GM06990 (cell line): Measurements from ENCODE around the gene MAD1L1.

Source experiments
- DNase-seq: peaks from one replicate; pipeline ENCODE4 v3.0.0-alpha.2; 2011; ENCODE audit not compliant: insufficient read length; ENCODE audit errors: extremely low read depth
- H3K27me3 ChIP-seq: replicated peaks from 2 replicates; pipeline ENCODE4 v1.6.0; 2011; ENCODE audit warnings: low read length; ENCODE audit not compliant: control insufficient read depth, insufficient read depth
- H3K36me3 ChIP-seq: 2 replicates; pipeline ENCODE4 v1.5.1; 2011; ENCODE audit warnings: low read length; ENCODE audit not compliant: control insufficient read depth, insufficient read depth
- H3K4me3 ChIP-seq: replicated peaks from 2 replicates; pipeline ENCODE4 v1.5.1; 2011; ENCODE audit warnings: low read depth, mild to moderate bottlenecking, control low read depth, low read length
- TF ChIP-seq, protein P1 (sequence below): IDR thresholded peaks from 2 replicates; pipeline ENCODE4 v1.5.1; 2011; ENCODE audit warnings: low read length, control low read depth, mild to moderate bottlenecking, inconsistent platforms; ENCODE audit not compliant: insufficient read depth, poor library complexity, severe bottlenecking

The MAD1L1 gene

DNA sequence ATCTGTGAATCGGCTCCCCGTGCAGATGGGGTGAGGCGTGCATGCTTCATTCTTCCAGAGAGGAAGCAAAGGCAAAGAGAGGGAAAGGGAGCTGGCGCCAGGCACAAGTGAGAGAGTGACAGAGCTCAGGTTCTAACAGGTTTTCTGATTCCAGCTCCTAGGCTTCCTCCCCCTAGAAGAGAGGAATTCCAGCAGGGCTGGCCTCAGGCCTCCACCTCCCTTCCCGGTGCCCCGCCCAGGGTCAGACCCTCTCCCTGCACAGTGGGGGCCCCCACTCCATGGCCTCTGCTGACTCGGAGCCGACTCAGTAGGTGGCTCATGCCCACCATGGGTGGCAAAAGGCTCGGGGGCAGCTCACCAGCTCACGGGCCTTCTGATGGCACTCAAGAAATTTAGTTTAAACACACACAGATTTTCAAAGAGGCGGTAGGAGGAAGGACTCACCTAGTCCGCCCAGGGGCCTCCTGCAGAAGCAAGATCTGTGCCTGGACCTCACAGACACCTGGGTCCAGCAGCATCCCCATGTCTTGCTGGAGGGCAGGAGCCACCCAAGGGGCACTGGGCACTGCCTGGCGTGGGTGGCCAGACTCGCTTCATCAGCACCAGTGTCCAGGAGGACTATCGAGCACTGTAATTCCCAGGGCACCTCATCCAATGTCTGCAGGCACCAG is 183.5 kb downstream of the MAD1L1 start:
- no peaks in the 10 kb centered on the region for H3K27me3 ChIP-seq
- TF ChIP-seq, protein P1, sequence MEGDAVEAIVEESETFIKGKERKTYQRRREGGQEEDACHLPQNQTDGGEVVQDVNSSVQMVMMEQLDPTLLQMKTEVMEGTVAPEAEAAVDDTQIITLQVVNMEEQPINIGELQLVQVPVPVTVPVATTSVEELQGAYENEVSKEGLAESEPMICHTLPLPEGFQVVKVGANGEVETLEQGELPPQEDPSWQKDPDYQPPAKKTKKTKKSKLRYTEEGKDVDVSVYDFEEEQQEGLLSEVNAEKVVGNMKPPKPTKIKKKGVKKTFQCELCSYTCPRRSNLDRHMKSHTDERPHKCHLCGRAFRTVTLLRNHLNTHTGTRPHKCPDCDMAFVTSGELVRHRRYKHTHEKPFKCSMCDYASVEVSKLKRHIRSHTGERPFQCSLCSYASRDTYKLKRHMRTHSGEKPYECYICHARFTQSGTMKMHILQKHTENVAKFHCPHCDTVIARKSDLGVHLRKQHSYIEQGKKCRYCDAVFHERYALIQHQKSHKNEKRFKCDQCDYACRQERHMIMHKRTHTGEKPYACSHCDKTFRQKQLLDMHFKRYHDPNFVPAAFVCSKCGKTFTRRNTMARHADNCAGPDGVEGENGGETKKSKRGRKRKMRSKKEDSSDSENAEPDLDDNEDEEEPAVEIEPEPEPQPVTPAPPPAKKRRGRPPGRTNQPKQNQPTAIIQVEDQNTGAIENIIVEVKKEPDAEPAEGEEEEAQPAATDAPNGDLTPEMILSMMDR, result no peak
- H3K4me3 ChIP-seq, result no peak overlapping the region
- DNase-seq, result no peak
- H3K36me3 ChIP-seq, result no peaks in the 10 kb centered on the region; the same call in none of the 2 replicates

DNA sequence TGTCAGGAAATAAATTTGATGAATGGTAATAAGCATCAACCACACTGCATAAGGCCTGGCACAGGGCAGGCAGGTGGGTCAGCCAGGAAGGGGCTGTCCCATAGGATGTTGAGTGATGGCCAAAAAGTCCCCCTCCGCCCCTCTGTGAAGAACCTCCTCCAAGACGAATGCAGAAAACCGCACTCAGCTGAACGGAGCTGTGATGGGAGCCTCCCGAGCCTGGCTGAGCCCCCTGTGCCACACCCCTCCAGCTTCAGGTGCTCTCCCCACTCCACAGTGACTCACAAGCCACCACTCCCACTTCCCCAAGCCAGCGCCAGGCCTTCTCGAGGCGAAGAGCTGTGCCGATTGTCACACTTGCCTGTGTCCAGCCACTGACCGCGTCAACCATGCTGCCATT is 184.2 kb downstream of the MAD1L1 start:
- no peak for DNase-seq

DNA sequence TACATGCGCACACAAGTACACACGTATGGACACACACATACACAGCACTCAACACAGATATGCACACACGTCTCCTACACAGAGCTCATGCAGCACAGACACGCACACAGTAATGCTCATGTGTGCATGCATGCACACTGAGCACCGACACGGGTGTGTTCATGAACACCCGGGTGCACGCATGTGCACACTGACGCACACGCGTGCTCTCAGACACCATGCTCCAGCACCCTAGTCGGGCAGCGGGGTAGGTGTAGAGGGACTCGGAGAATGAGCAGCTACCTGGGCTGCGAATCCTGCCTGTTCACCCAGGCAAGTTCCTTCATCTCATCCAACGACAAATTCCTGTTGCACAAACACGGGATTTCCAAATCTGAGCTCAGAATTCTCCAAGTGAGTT is 184.7 kb downstream of the MAD1L1 start:
- no peak for DNase-seq
- Histone ChIP-seq H3K36me3 (peaks cover 2% of the 10 kb centered on the region), H3K27me3 (no peaks in the 10 kb centered on the region), H3K4me3 (no peak overlapping the region)
- TF ChIP-seq, protein P1, result no peak

More for the DNA sequence above, 184.2 kb downstream of the MAD1L1 start:
- Histone ChIP-seq H3K4me3 (no peak overlapping the region), H3K27me3 (no peaks in the 10 kb centered on the region), H3K36me3 (peaks cover 2% of the 10 kb centered on the region)
- TF ChIP-seq, protein P1, result no peak

DNA sequence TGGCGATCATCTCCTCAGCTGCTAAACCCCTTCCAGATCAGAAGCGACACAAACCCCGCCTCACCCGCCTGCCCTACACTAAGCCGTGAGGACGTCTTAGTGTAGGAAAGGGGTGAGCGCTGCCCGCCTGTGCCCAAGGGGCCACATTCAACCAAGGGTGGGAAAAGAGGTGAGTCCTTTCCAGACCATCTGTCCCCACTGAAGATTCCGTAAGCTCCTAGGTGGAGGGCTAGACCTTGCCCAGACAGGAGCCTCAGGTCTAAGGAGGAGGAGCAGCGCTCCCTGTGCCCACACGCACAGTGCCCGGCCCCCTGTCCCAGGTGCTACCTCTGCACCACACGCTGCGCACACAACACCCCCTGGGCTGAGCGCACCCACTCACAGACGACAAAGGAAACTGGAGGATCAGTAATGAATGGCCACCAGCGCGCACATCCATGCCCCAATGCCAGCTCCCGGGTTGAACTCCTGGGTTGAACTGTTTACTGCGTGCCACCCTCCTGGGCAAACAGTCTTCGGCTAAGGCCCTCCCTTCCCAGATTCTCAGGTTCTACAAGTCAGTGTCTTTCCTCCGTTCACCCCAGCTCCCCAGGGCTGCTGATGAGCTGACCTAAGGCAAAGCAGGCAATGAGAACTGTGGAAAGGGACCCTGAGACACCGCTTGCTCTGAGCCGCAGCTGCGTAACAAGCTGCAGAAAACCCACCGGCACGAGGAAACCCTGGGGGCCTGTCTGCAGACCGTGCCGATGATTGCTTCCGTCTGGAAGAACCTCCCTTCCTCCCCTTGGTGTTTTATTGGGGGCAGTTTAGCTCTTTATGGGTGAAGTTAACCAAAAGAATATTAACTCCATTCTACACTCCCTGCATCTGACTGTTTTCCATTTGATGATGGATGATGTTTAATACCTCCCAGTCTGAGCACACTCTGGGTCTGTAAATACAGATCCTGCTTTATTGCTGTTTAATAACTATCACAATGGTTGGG is 185.9 kb downstream of the MAD1L1 start:
- Histone ChIP-seq H3K4me3 (no peak overlapping the region), H3K27me3 (no peaks in the 10 kb centered on the region), H3K36me3 (peaks cover 3% of the 10 kb centered on the region)
- TF ChIP-seq, protein P1, result no peak
- no peak for DNase-seq

DNA sequence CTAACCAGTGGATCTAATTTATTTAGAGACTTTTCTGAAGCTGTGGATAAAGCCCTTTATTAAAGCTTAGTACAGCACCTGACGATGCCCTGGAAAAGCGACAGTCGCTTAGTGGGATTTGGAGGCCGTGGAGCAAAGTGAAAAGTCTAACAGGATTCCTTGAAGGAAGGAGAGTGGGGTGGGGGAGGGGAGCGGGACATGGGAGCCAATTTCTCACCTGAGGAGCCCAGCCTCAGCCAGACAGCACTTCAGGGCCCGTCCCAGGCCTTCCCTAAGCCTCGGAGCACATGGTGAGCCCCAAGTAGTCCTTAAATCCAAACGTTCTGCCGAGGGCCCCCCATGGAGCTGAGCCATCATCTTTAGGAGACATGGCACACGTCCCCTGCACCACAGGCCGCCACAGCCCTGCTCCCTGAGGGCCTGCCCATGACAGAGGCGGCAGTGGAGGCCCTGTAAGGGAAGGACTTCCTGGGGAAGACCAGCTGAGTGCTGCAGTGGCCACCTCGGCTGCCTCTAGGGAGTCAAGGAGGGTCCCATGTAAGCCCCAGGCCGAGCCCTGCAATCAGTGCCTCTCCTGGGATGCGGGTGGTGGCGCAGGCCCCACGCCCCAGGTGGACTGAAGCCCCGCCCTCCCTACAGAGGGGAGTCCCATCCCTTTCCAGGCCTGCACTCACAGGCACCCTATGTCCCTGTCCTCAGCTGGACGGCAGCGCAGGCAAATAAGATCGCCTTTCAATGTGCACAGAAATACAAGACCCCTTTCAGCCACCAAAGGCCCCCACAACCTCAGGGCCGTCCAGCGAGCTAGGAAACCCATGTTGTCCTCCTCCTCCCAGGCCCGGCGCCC is 187.0 kb downstream of the MAD1L1 start:
- Histone ChIP-seq H3K4me3 (no peak overlapping the region), H3K27me3 (no peaks in the 10 kb centered on the region), H3K36me3 (peaks cover 3% of the 10 kb centered on the region)
- no peak for DNase-seq
- TF ChIP-seq, protein P1, result no peak
